Stimulated activated naive B cell treated with anti-CD40 and anti-IgM and Interleukin-4, amounts not matched to agents 10 μg/mL and 1 μg/mL and 100 μg/mL, for 72 hours (primary cell): ENCODE measurements around the gene EDARADD.
A peak's percentile ranks its signal among the peaks of the same experiment; 100 is the strongest.
"Not testable (repeated sequence)": the region's sequence is repeated elsewhere in the genome, so short reads cannot be mapped to it uniquely, and the experiment has no call there.

Experiments used
- ATAC-seq, 2 donors: fragments of 150-1000 bp; cut with Tn5 transposase; replicated peaks; 2 replicates each; pipeline ENCODE4 v1.10.0; 2021; ENCODE audit warnings: moderate library complexity in 1 of 2
- DNase-seq: peaks from one replicate; pipeline ENCODE4 v3.0.0; 2021
- H3K27ac Mint-ChIP-seq: one replicate; pipeline ENCODE4 v1.8.0; 2022; ENCODE audit warnings: mild to moderate bottlenecking, mixed read lengths
- H3K27me3 Mint-ChIP-seq, 2 donors: one replicate each; pipeline ENCODE4 v1.8.0; 2022; ENCODE audit warnings: mixed read lengths in 2 of 2
- H3K36me3 Mint-ChIP-seq, 2 donors: one replicate each; pipeline ENCODE4 v1.8.0; 2022; ENCODE audit warnings: mixed read lengths in 2 of 2, mild to moderate bottlenecking in 1 of 2
- H3K4me1 Mint-ChIP-seq, 2 donors: one replicate each; pipeline ENCODE4 v1.8.0; 2022; ENCODE audit warnings: mixed read lengths in 2 of 2, mild to moderate bottlenecking in 1 of 2
- H3K4me3 Mint-ChIP-seq, 2 donors: one replicate each; pipeline ENCODE4 v1.8.0; 2022; ENCODE audit warnings: mild to moderate bottlenecking in 2 of 2, mixed read lengths in 2 of 2, moderate library complexity in 1 of 2
- H3K9me3 Mint-ChIP-seq, 2 donors: one replicate each; pipeline ENCODE4 v1.8.0; 2022; ENCODE audit warnings: mixed read lengths in 2 of 2, mild to moderate bottlenecking in 1 of 2

EDARADD gene

GRCh38 chr1:236393681-236394481, at the start of gene EDARADD:
EDARADD (plus strand) TSS chr1:236394286; CDS start chr1:236394445, 159 bp downstream.
- peak within 1 kb of the TSS; percentile 88 to 91 for H3K4me3 Mint-ChIP-seq
- peaks cover 17 to 23% of the 10 kb centered on the region in 2 donors for H3K4me1 Mint-ChIP-seq
- peaks cover 40 to 62% of the 10 kb centered on the region in 2 donors for H3K27me3 Mint-ChIP-seq
- DNase-seq (no peak), ATAC-seq (peak; percentile 30 to 47)
- H3K36me3 Mint-ChIP-seq, result peaks cover 3 to 9% of the 10 kb centered on the region in 2 donors
- H3K27ac Mint-ChIP-seq, result peak within 1 kb of the TSS; percentile 75
- H3K9me3 Mint-ChIP-seq, result no peaks in the 10 kb centered on the region

- no peak overlapping the region for H3K27ac Mint-ChIP-seq
- H3K27me3 Mint-ChIP-seq, result peaks cover 22 to 28% of the 10 kb centered on the region in 2 donors
- no peaks in the 10 kb centered on the region for H3K9me3 Mint-ChIP-seq
- no peaks in the 10 kb centered on the region for H3K36me3 Mint-ChIP-seq
- ATAC-seq (peak in 1 of 2 donors; percentile 50), DNase-seq (no peak)
- H3K4me1 Mint-ChIP-seq, result peaks cover 7 to 12% of the 10 kb centered on the region in 2 donors
- no peak overlapping the region for H3K4me3 Mint-ChIP-seq
Measured at GRCh38 chr1:236345728-236346127, 48.4 kb upstream of the EDARADD start.

GRCh38 chr1:236348071-236348470, 46.0 kb upstream of the EDARADD start:
- no peak for DNase-seq
- Mint-ChIP-seq H3K27me3 (peaks cover 31 to 35% of the 10 kb centered on the region in 2 donors), H3K4me3 (no peak overlapping the region), H3K36me3 (no peaks in the 10 kb centered on the region), H3K4me1 (peaks cover 5 to 9% of the 10 kb centered on the region in 2 donors), H3K9me3 (no peaks in the 10 kb centered on the region), H3K27ac (no peak overlapping the region)
- ATAC-seq, result no peak

DNA sequence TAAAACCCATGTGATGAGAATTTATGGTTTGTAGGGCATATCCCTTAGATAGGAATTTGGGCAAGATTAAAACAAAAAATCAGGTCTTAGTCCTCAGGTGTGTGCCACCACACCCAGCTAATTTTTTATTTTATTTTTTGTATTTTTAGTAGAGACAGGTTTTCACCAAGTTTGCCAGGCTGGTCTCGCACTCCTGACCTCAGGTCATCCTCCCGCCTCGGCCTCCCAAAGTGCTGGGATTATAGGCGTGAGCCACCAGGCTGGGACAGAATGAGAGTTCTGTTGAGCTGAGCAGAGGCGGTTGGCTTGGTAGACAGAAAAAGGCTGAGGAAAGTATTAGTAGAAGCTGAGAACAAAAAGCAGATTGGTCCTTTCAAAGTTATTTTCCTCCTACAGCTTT, 43.8 kb upstream of the EDARADD start:
- Mint-ChIP-seq H3K4me1 (no peaks in the 10 kb centered on the region), H3K27ac (no peak overlapping the region), H3K9me3 (no peaks in the 10 kb centered on the region), H3K36me3 (no peaks in the 10 kb centered on the region), H3K27me3 (peaks cover 32 to 35% of the 10 kb centered on the region in 2 donors), H3K4me3 (no peak overlapping the region)
- ATAC-seq, result no peak
- DNase-seq, result no peak

GRCh38 chr1:236351875-236352573, 42.1 kb upstream of the EDARADD start:
- DNase-seq (no peak), ATAC-seq (no peak)
- Mint-ChIP-seq H3K27me3 (peaks cover 30 to 35% of the 10 kb centered on the region in 2 donors), H3K36me3 (no peaks in the 10 kb centered on the region), H3K9me3 (no peaks in the 10 kb centered on the region), H3K27ac (no peak overlapping the region), H3K4me1 (no peaks in the 10 kb centered on the region), H3K4me3 (no peak overlapping the region)

DNA sequence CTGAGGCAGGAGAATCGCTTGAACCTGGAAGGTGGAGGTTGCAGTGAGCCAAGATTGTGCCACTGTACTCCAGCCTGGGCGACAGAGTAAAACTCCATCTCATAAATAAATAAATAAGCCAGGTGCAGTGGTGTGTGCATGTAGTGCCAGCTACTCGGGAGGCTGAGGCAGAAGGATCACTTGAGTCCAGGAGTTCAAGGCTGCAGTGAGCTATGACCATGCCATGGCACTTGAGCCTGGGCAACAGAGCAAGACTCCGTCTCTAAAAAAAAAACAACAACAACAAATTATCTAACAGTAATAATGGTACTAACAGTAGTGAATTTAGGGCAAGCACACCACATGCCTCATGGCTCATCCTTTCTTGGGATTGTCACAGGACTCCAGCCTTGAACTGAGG, 41.3 kb upstream of the EDARADD start:
- not testable (repeated sequence) for DNase-seq, H3K9me3 Mint-ChIP-seq, H3K4me3 Mint-ChIP-seq, H3K4me1 Mint-ChIP-seq, ATAC-seq, H3K27ac Mint-ChIP-seq, H3K36me3 Mint-ChIP-seq
- peaks cover 30 to 33% of the 10 kb centered on the region in 2 donors for H3K27me3 Mint-ChIP-seq

GRCh38 chr1:236353813-236354212, 40.3 kb upstream of the EDARADD start:
- no peaks in the 10 kb centered on the region for H3K36me3 Mint-ChIP-seq

GRCh38 chr1:236354330-236355147, 39.5 kb upstream of the EDARADD start:
- ATAC-seq (no peak), DNase-seq (no peak)
- Mint-ChIP-seq H3K4me3 (no peak overlapping the region), H3K4me1 (no peaks in the 10 kb centered on the region), H3K27ac (no peak overlapping the region), H3K27me3 (peaks cover 18 to 21% of the 10 kb centered on the region in 2 donors), H3K36me3 (no peaks in the 10 kb centered on the region), H3K9me3 (peaks cover 10 to 12% of the 10 kb centered on the region in 2 donors)

More at GRCh38 chr1:236353813-236354212, 40.3 kb upstream of the EDARADD start:
- H3K4me3 Mint-ChIP-seq, result no peak overlapping the region
- no peak for ATAC-seq
- H3K9me3 Mint-ChIP-seq, result peaks cover 6 to 9% of the 10 kb centered on the region in 2 donors
- no peak for DNase-seq
- H3K27me3 Mint-ChIP-seq, result peaks cover 25 to 28% of the 10 kb centered on the region in 2 donors
- no peak overlapping the region for H3K27ac Mint-ChIP-seq
- no peaks in the 10 kb centered on the region for H3K4me1 Mint-ChIP-seq

GRCh38 chr1:236356141-236356540, 37.9 kb upstream of the EDARADD start:
- Mint-ChIP-seq H3K27me3 (peaks cover 11 to 12% of the 10 kb centered on the region in 2 donors), H3K4me3 (no peak overlapping the region), H3K4me1 (no peaks in the 10 kb centered on the region), H3K36me3 (no peaks in the 10 kb centered on the region), H3K9me3 (peaks cover 11 to 12% of the 10 kb centered on the region in 2 donors), H3K27ac (no peak overlapping the region)
- DNase-seq (no peak), ATAC-seq (no peak)

- Mint-ChIP-seq H3K36me3 (no peaks in the 10 kb centered on the region), H3K27me3 (peaks cover 0 to 5% of the 10 kb centered on the region in 2 donors), H3K9me3 (peaks cover 11 to 12% of the 10 kb centered on the region in 2 donors), H3K27ac (no peak overlapping the region), H3K4me3 (no peak overlapping the region), H3K4me1 (no peaks in the 10 kb centered on the region)
- DNase-seq (no peak), ATAC-seq (no peak)
Measured at GRCh38 chr1:236361909-236362590, 32.0 kb upstream of the EDARADD start.

GRCh38 chr1:236363237-236363636, 30.8 kb upstream of the EDARADD start:
- Mint-ChIP-seq H3K9me3 (peaks cover 9 to 11% of the 10 kb centered on the region in 2 donors), H3K27ac (no peak overlapping the region), H3K27me3 (no peaks in the 10 kb centered on the region), H3K4me3 (no peak overlapping the region), H3K4me1 (no peaks in the 10 kb centered on the region), H3K36me3 (no peaks in the 10 kb centered on the region)
- ATAC-seq (no peak), DNase-seq (no peak)

DNA sequence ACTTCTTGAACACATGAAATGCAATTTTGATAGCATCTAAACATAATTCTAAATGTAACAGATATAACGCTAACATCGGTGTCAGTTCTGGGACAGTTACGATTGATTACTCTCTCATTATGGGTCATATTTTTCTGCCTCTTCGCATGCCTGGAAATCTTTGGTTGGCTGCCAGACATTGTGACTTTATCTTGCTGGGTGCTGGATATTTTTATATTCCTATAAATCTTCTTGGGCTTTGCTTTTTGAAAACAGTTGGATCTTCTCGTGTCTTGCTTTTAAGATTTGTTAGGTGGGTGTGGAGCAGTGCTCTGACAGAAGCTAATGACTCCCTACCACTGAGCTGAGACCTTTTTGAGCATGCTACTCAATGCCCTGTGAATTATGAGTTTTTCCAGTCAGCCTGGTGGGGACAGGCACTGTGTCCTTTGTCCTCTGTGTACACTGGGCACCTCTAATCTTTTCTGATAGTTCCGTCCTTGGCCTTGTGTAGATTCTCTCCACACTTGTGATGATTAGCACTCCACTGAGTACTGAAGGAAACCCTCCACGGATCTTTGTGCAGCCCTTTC, 28.0 kb upstream of the EDARADD start:
- peaks cover 0 to 4% of the 10 kb centered on the region in 2 donors for H3K27me3 Mint-ChIP-seq

DNA sequence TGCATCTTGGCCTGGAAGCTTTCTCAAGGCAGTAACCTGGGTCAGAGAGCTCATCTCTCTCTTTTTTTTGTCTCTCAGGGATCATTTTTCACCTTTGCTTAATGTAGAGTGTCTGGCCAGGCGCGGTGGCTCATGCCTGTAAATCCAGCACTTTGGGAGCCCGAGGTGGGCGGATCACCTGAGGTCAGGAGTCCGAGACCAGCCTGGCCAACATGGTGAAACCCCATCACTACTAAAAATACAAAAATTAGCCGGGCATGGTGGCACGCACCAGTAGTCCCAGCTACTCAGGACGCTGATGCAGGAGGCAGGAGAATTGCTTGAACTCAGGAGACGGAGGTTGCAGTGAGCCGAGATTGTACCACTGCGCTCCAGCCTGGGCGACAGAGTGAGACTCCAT, 27.4 kb upstream of the EDARADD start:
- DNase-seq, H3K36me3 Mint-ChIP-seq, H3K27me3 Mint-ChIP-seq, H3K27ac Mint-ChIP-seq, H3K9me3 Mint-ChIP-seq, ATAC-seq, H3K4me1 Mint-ChIP-seq, H3K4me3 Mint-ChIP-seq: not testable (repeated sequence)

More for the DNA sequence above, 28.0 kb upstream of the EDARADD start:
- Mint-ChIP-seq H3K4me1 (no peaks in the 10 kb centered on the region), H3K36me3 (no peaks in the 10 kb centered on the region), H3K27ac (no peak overlapping the region), H3K4me3 (no peak overlapping the region), H3K9me3 (no peaks in the 10 kb centered on the region)
- ATAC-seq (no peak), DNase-seq (no peak)
